CD14-positive monocyte (primary cell): ENCODE measurements around the gene NRAS. TPM values are rescaled to one million over a fixed set of nuclear protein-coding genes. Genes with fewer than 3 reads are reported as not detected.

ENCODE experiments used
- DNase-seq, 3 donors: peaks; one replicate each; pipeline ENCODE4 v3.0.0-alpha.2; 2011 to 2022
- H2AFZ ChIP-seq: 2 replicates; pipeline ENCODE4 v1.6.0; 2012; ENCODE audit warnings: mild to moderate bottlenecking, low read depth, low read length, inconsistent platforms; ENCODE audit not compliant: insufficient read depth, poor library complexity, severe bottlenecking
- H3K27ac ChIP-seq, 2 donors: 1 replicate in 1 of 2; 2 replicates in 1 of 2; pipeline ENCODE4 v1.5.1; 2012 to 2013; ENCODE audit warnings: low read length in 2 of 2, control low read depth in 1 of 2, inconsistent platforms in 1 of 2, low read depth in 1 of 2, mild to moderate bottlenecking in 1 of 2
- H3K27me3 ChIP-seq, 2 donors: one replicate each; pipeline versions ENCODE4 v1.6.0 to v1.6.1; 2011 to 2013; ENCODE audit warnings: low read length in 2 of 2; ENCODE audit not compliant: control insufficient read depth in 2 of 2, insufficient read depth in 2 of 2
- H3K36me3 ChIP-seq, 2 donors: replicated peaks in 1 of 2; 1 replicate in 1 of 2; 2 replicates in 1 of 2; pipeline versions ENCODE4 v1.5.1 to v1.6.1; 2012 to 2013; ENCODE audit warnings: low read length in 2 of 2, control low read depth in 1 of 2, inconsistent platforms in 1 of 2, mild to moderate bottlenecking in 1 of 2; ENCODE audit not compliant: insufficient read depth in 2 of 2, control insufficient read depth in 1 of 2
- H3K4me1 ChIP-seq, 2 donors: 1 replicate in 1 of 2; 2 replicates in 1 of 2; pipeline versions ENCODE4 v1.5.1 to v1.6.1; 2012 to 2013; ENCODE audit warnings: low read length in 2 of 2, control low read depth in 1 of 2, inconsistent platforms in 1 of 2, mild to moderate bottlenecking in 1 of 2, moderate library complexity in 1 of 2; ENCODE audit not compliant: insufficient read depth in 2 of 2, control insufficient read depth in 1 of 2
- H3K4me2 ChIP-seq: replicated peaks from 2 replicates; pipeline ENCODE3; 2012; ENCODE audit warnings: low read length, moderate library complexity, mild to moderate bottlenecking; ENCODE audit not compliant: poor library complexity, severe bottlenecking; ENCODE audit errors: extremely low read depth
- H3K4me3 ChIP-seq, 3 experiments: fragments of 200-600 bp in 1 of 3; sonication (generic) in 1 of 3; replicated peaks in 1 of 3; 1 replicate in 2 of 3; 2 replicates in 1 of 3; pipeline ENCODE4 v1.5.1; 2011 to 2013; ENCODE audit warnings: low read length in 3 of 3, mild to moderate bottlenecking in 3 of 3, control low read depth in 2 of 3, low read depth in 2 of 3, inconsistent platforms in 1 of 3, moderate library complexity in 1 of 3
- H3K79me2 ChIP-seq: 2 replicates; pipeline ENCODE4 v1.6.0; 2012; ENCODE audit warnings: mild to moderate bottlenecking, control low read depth, inconsistent platforms, low read length, moderate library complexity; ENCODE audit not compliant: insufficient read depth
- H3K9ac ChIP-seq: 2 replicates; pipeline ENCODE4 v1.6.0; 2017; ENCODE audit warnings: low read length, mild to moderate bottlenecking; ENCODE audit not compliant: insufficient read depth, poor library complexity, severe bottlenecking
- H3K9me3 ChIP-seq, 2 donors: replicated peaks in 1 of 2; 1 replicate in 1 of 2; 2 replicates in 1 of 2; pipeline versions ENCODE4 v1.5.1 to v1.6.1; 2012 to 2013; ENCODE audit warnings: low read length in 2 of 2, control low read depth in 1 of 2; ENCODE audit not compliant: control insufficient read depth in 1 of 2, insufficient read depth in 1 of 2
- H4K20me1 ChIP-seq: 2 replicates; pipeline ENCODE4 v1.6.0; 2012; ENCODE audit warnings: mild to moderate bottlenecking, low read length, control low read depth, moderate library complexity; ENCODE audit not compliant: insufficient read depth
- H3K27ac Mint-ChIP-seq, 7 donors: one replicate each; pipeline ENCODE4 v1.8.0; 2020; ENCODE audit warnings: mild to moderate bottlenecking in 7 of 7, mixed read lengths in 7 of 7, moderate library complexity in 6 of 7, inconsistent platforms in 2 of 7
- H3K27me3 Mint-ChIP-seq, 3 donors: one replicate each; pipeline ENCODE4 v1.8.0; 2021 to 2022; ENCODE audit warnings: low read depth in 3 of 3, mild to moderate bottlenecking in 3 of 3, mixed read lengths in 3 of 3, moderate library complexity in 3 of 3, inconsistent platforms in 1 of 3
- H3K36me3 Mint-ChIP-seq, 2 donors: one replicate each; pipeline ENCODE4 v1.8.0; 2020; ENCODE audit warnings: mixed read lengths in 2 of 2, inconsistent platforms in 1 of 2, mild to moderate bottlenecking in 1 of 2
- H3K4me1 Mint-ChIP-seq: one replicate; pipeline ENCODE4 v1.8.0; 2020; ENCODE audit warnings: mild to moderate bottlenecking, mixed read lengths
- H3K4me3 Mint-ChIP-seq, 2 donors: one replicate each; pipeline ENCODE4 v1.8.0; 2020; ENCODE audit warnings: mild to moderate bottlenecking in 2 of 2, mixed read lengths in 2 of 2, moderate library complexity in 1 of 2
- H3K9me3 Mint-ChIP-seq, 7 donors: one replicate each; pipeline ENCODE4 v1.8.0; 2020 to 2022; ENCODE audit warnings: mixed read lengths in 7 of 7, mild to moderate bottlenecking in 6 of 7, moderate library complexity in 6 of 7, inconsistent platforms in 2 of 7
- CTCF ChIP-seq: fragments of 200-600 bp; IDR thresholded peaks from one replicate; pipeline ENCODE4 v1.8.0; 2022; ENCODE audit warnings: antibody characterized with exemption, mild to moderate bottlenecking
- WGBS: methylation state at CpG from one replicate; pipeline ENCODE4 v1.1.5; 2013; ENCODE audit warnings: missing lambda C conversion rate; ENCODE audit not compliant: insufficient coverage; 5-methylcytosine and 5-hydroxymethylcytosine counted together
- intact Hi-C, 2 donors: fragments of 100-400 bp; cut with micrococcal nuclease; formaldehyde crosslinking; loops; one replicate each; pipeline versions ENCODE4 v1.15.0 to v1.15.1; 2023
- polyA plus RNA-seq, 3 donors: library from polyadenylated mRNA; depleted of rRNA in 1 of 3; unstranded in 2 of 3; stranded (reverse) in 1 of 3; fragments of 300-500 nt in 2 of 3; fragments of >200 nt in 1 of 3; fragmentation: Illumina TruSeq in 2 of 3; gene quantifications; 1 replicate in 2 of 3; 2 replicates in 1 of 3; pipeline ENCODE4 v1.2.3, GENCODE V29; 2012 to 2021

NRAS gene
- polyA plus RNA-seq, 3 donors: 12.2 to 42.7 (median 40.8) TPM

- TF ChIP-seq CTCF: no peak
- H3K27me3 Mint-ChIP-seq: peaks cover 0 to 1% (median 0%) of the 10 kb centered on the region in 3 donors
These were observed 3.6 kb downstream of the NRAS start for GRCh38 chr1:114712977-114713376.

DNA sequence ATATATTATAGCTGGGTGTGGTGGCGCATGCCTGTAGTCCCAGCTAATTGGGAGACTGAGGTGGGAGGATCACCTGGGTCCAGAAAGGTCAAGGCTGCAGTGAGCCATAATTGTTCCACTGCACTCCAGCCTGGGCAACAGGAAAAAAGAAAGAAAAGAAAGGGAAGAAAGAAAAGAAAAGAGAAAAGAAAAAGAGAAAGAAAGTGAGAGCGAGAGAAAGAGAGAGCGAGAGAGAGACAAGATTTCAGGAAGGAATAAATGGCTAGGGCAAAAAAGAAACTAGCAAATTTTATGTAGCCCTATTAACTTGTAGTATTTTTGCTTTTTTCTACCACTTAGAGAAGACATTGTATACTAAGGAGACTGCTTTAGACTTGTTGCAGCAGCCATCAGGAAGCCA is 6.2 kb downstream of the NRAS start:
- Histone ChIP-seq H3K27me3 (no peaks in the 10 kb centered on the region), H3K4me1 (peaks cover under 1 to 1% of the 10 kb centered on the region in 2 donors), H4K20me1 (no peaks in the 10 kb centered on the region), H3K9me3 (no peaks in the 10 kb centered on the region), H3K4me2 (no peak overlapping the region), H3K36me3 (peaks cover 74 to 89% of the 10 kb centered on the region in 2 donors), H3K9ac (no peak overlapping the region), H3K27ac (no peak overlapping the region), H3K4me3 (no peak overlapping the region), H2AFZ (no peak overlapping the region), H3K79me2 (peaks cover 14% of the 10 kb centered on the region)
- Mint-ChIP-seq H3K9me3 (no peaks in the 10 kb centered on the region), H3K4me3 (no peak overlapping the region), H3K4me1 (peaks cover 2% of the 10 kb centered on the region), H3K27ac (peak overlapping the region in 2 of 7 donors; percentile 12 to 57), H3K36me3 (peaks cover 62 to 72% of the 10 kb centered on the region in 2 donors), H3K27me3 (peaks cover 0 to 1% (median 0%) of the 10 kb centered on the region in 3 donors)
- DNase-seq: no peak
- no peak for TF ChIP-seq CTCF
- intact Hi-C loops: loop anchor here in 1 of 2 donors (5.0 kb wide), 1 partner anchor 123 kb away; no protein-coding TSS in a partner anchor
- WGBS: no CpG with 5 or more reads among the region's 3 CpGs

More at GRCh38 chr1:114712977-114713376, 3.6 kb downstream of the NRAS start:
- no peak overlapping the region for H3K9ac ChIP-seq
- 100% methylated on average over 3 of the region's 4 CpGs for WGBS
- no peak overlapping the region for H3K4me3 ChIP-seq
- DNase-seq: no peak
- intact Hi-C loops: loop anchor here in 1 of 2 donors (5.0 kb wide), 1 partner anchor 126 kb away; no protein-coding TSS in a partner anchor
- H3K4me1 Mint-ChIP-seq: peaks cover 14% of the 10 kb centered on the region
- peaks cover 13 to 16% of the 10 kb centered on the region in 2 donors for H3K4me1 ChIP-seq
- H4K20me1 ChIP-seq: no peaks in the 10 kb centered on the region
- no peaks in the 10 kb centered on the region for H3K9me3 ChIP-seq
- peaks cover 42 to 60% of the 10 kb centered on the region in 2 donors for H3K36me3 Mint-ChIP-seq
- no peak overlapping the region for H3K4me2 ChIP-seq
- peaks cover 57 to 72% of the 10 kb centered on the region in 2 donors for H3K36me3 ChIP-seq
- H3K79me2 ChIP-seq: peaks cover 31% of the 10 kb centered on the region
- H3K27me3 ChIP-seq: no peaks in the 10 kb centered on the region
- H3K4me3 Mint-ChIP-seq: no peak overlapping the region
- no peak overlapping the region for H3K27ac ChIP-seq
- peak overlapping the region in 2 of 7 donors; percentile 4 to 10 for H3K27ac Mint-ChIP-seq
- H2AFZ ChIP-seq: no peak overlapping the region
- H3K9me3 Mint-ChIP-seq: no peaks in the 10 kb centered on the region
